ENCODE measurements around the gene USP34. TPM values are rescaled to one million over a fixed set of nuclear protein-coding genes. Genes with fewer than 3 reads are reported as not detected.
"Not testable (repeated sequence)": the region's sequence is repeated elsewhere in the genome, so short reads cannot be mapped to it uniquely, and the experiment has no call there.

Gene USP34
- total and polyA plus RNA-seq, 2 experiments from 2014 or later = 42.4 to 94.5 TPM

GRCh38 chr2:61471905-61472805, 1.3 kb upstream of the USP34 start:
- no peaks in the 10 kb centered on the region for H3K9me3 ChIP-seq (ENCODE audit: low read depth)
- DNase-seq (ENCODE audit: low read depth in 1 of 2, low spot score in 1 of 2) = peak; percentile 20 to 38
- no peaks in the 10 kb centered on the region for H3K4me1 ChIP-seq (ENCODE audit: low read depth)
- H3K27me3 ChIP-seq = no peaks in the 10 kb centered on the region
- peak overlapping the region; percentile 60 for H3K4me3 ChIP-seq
- H3K27ac ChIP-seq = peak overlapping the region; percentile 92
- TF ChIP-seq CTCF (IDR thresholded peaks at IDR 0.05; ENCODE audit: low read depth, low read length) = no peak
- H3K36me3 ChIP-seq = peaks cover 5% of the 10 kb centered on the region

GRCh38 chr2:61470122-61470951, 550 bp downstream of the USP34 start:
- TF ChIP-seq CTCF (IDR thresholded peaks at IDR 0.05; ENCODE audit: low read depth, low read length) = no peak
- Histone ChIP-seq H3K9me3 (ENCODE audit: low read depth) (no peaks in the 10 kb centered on the region), H3K36me3 (peaks cover 5% of the 10 kb centered on the region), H3K4me1 (ENCODE audit: low read depth) (peaks cover 1% of the 10 kb centered on the region), H3K27ac (peak overlapping the region; percentile 92), H3K27me3 (no peaks in the 10 kb centered on the region), H3K4me3 (peak overlapping the region; percentile 60)
- peak; percentile 84 to 91 for DNase-seq (ENCODE audit: low read depth in 1 of 2, low spot score in 1 of 2)

GRCh38 chr2:61469424-61470121, 1.3 kb downstream of the USP34 start:
- peak in 1 of 2 donors; percentile 20 for DNase-seq (ENCODE audit: low read depth in 1 of 2, low spot score in 1 of 2)
- H3K9me3 ChIP-seq (ENCODE audit: low read depth) = no peaks in the 10 kb centered on the region
- H3K4me1 ChIP-seq (ENCODE audit: low read depth) = peaks cover 9% of the 10 kb centered on the region
- peaks cover 5% of the 10 kb centered on the region for H3K36me3 ChIP-seq
- H3K27ac ChIP-seq = peak overlapping the region; percentile 92
- TF ChIP-seq CTCF (IDR thresholded peaks at IDR 0.05; ENCODE audit: low read depth, low read length) = no peak
- no peaks in the 10 kb centered on the region for H3K27me3 ChIP-seq
- peak overlapping the region; percentile 60 for H3K4me3 ChIP-seq

- not testable (repeated sequence) for H3K36me3 ChIP-seq; H3K9me3 ChIP-seq (ENCODE audit: low read depth); H3K27me3 ChIP-seq; DNase-seq (ENCODE audit: low read depth in 1 of 2, low spot score in 1 of 2); H3K4me3 ChIP-seq; H3K27ac ChIP-seq
- H3K4me1 ChIP-seq (ENCODE audit: low read depth) = peaks cover 10% of the 10 kb centered on the region
Observed at GRCh38 chr2:61468231-61468630, 2.7 kb downstream of the USP34 start.

- no peak overlapping the region for H3K4me3 ChIP-seq
- no peaks in the 10 kb centered on the region for H3K9me3 ChIP-seq (ENCODE audit: low read depth)
- H3K4me1 ChIP-seq (ENCODE audit: low read depth) = peaks cover 10% of the 10 kb centered on the region
- H3K27me3 ChIP-seq = no peaks in the 10 kb centered on the region
- DNase-seq (ENCODE audit: low read depth in 1 of 2, low spot score in 1 of 2) = no peak
- H3K27ac ChIP-seq = peak overlapping the region; percentile 70
- no peak for TF ChIP-seq CTCF (IDR thresholded peaks at IDR 0.05; ENCODE audit: low read depth, low read length)
- H3K36me3 ChIP-seq = peaks cover 5% of the 10 kb centered on the region
Observed at GRCh38 chr2:61465045-61465444, 5.8 kb downstream of the USP34 start.
